ENCODE results near the gene GYS1.

The GYS1 gene

GRCh38 chr19:48953141-48953540 lies 40.0 kb downstream of the GYS1 start:
- Histone ChIP-seq H3K4me2 (ENCODE audit: low read length) (no peak overlapping the region), H3K4me1 (peaks cover 4% of the 10 kb centered on the region), H3K4me3 (ENCODE audit: low read depth, low read length) (no peak overlapping the region), H3K27me3 (ENCODE audit: control insufficient read depth, insufficient read depth, low read length) (no peaks in the 10 kb centered on the region), H3K27ac (no peak overlapping the region), H3K36me3 (ENCODE audit: control insufficient read depth, insufficient read depth, low read length) (no peaks in the 10 kb centered on the region), H3K9ac (no peak overlapping the region), H3K79me2 (no peaks in the 10 kb centered on the region), H2AFZ (no peak overlapping the region), H3K9me3 (ENCODE audit: control insufficient read depth, low read length) (no peaks in the 10 kb centered on the region)
- TF ChIP-seq, protein P1, sequence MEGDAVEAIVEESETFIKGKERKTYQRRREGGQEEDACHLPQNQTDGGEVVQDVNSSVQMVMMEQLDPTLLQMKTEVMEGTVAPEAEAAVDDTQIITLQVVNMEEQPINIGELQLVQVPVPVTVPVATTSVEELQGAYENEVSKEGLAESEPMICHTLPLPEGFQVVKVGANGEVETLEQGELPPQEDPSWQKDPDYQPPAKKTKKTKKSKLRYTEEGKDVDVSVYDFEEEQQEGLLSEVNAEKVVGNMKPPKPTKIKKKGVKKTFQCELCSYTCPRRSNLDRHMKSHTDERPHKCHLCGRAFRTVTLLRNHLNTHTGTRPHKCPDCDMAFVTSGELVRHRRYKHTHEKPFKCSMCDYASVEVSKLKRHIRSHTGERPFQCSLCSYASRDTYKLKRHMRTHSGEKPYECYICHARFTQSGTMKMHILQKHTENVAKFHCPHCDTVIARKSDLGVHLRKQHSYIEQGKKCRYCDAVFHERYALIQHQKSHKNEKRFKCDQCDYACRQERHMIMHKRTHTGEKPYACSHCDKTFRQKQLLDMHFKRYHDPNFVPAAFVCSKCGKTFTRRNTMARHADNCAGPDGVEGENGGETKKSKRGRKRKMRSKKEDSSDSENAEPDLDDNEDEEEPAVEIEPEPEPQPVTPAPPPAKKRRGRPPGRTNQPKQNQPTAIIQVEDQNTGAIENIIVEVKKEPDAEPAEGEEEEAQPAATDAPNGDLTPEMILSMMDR (IDR thresholded peaks at IDR 0.05): no peak

DNA sequence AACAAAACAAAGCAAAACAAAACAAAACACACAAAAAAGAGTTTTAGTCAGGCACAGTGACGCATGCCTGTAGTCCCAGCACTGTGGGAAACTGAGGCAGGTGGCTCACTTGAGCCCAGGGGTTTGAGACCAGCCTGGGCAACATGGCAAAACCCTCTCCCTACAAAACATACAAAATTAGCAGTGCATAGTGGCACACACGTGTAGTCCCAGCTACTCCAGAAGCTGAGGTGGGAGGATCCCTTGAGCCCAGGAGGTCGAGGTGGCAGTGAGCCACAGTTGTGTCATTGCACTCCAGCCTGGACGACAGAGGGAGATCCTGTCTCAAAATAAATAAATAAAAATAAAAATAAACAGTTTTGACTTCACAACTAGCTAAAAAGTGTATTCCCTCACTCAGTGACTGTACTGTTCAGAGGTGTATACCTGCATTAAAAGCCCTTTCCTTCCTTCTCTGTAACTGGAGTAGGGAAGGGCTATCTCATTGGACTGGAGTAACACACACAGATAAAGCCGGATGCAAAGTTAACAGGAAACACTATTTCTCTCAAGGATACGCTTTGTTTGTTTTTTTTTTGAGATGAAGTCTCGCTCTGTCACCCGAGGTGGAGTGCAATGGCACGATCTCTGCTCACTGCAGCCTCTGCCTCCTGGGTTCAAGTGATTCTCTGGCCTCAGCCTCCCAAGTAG lies 42.1 kb downstream of the GYS1 start:
- Histone ChIP-seq H3K4me1 (peaks cover 4% of the 10 kb centered on the region), H2AFZ (no peak overlapping the region), H3K4me2 (ENCODE audit: low read length) (no peak overlapping the region), H3K27ac (no peak overlapping the region), H3K9ac (no peak overlapping the region), H3K36me3 (ENCODE audit: control insufficient read depth, insufficient read depth, low read length) (no peaks in the 10 kb centered on the region), H3K9me3 (ENCODE audit: control insufficient read depth, low read length) (no peaks in the 10 kb centered on the region), H3K27me3 (ENCODE audit: control insufficient read depth, insufficient read depth, low read length) (no peaks in the 10 kb centered on the region), H3K4me3 (ENCODE audit: low read depth, low read length) (no peak overlapping the region), H3K79me2 (no peaks in the 10 kb centered on the region)
- TF ChIP-seq, protein P1 (IDR thresholded peaks at IDR 0.05): no peak

DNA sequence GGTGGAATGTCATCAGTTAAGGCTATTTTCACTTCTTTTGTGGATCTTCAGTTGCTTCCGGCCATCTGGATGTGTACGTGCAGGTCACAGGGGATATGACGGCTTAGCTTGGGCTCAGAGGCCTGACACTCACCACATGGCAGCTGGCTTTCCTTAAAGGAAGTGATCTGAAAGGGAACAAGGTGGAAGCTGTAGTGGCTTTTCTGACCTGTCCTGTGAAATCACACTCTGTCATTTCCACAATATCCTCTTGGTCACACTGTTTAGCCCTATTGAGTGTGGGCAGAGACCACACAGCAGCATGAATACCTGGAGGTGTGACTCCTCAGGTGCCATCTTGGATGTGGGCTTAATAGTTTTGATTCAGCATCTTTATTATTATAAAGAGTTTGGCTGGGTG lies 43.0 kb downstream of the GYS1 start:
- Histone ChIP-seq H3K9ac (no peak overlapping the region), H3K4me3 (ENCODE audit: low read depth, low read length) (no peak overlapping the region), H2AFZ (no peak overlapping the region), H3K4me2 (ENCODE audit: low read length) (no peak overlapping the region), H3K36me3 (ENCODE audit: control insufficient read depth, insufficient read depth, low read length) (no peaks in the 10 kb centered on the region), H3K27ac (no peak overlapping the region), H3K4me1 (no peaks in the 10 kb centered on the region), H3K9me3 (ENCODE audit: control insufficient read depth, low read length) (no peaks in the 10 kb centered on the region), H3K27me3 (ENCODE audit: control insufficient read depth, insufficient read depth, low read length) (no peaks in the 10 kb centered on the region), H3K79me2 (no peaks in the 10 kb centered on the region)
- TF ChIP-seq, protein P1 (IDR thresholded peaks at IDR 0.05): no peak

GRCh38 chr19:48947258-48947542 lies 45.9 kb downstream of the GYS1 start:
- Histone ChIP-seq H3K36me3 (ENCODE audit: control insufficient read depth, insufficient read depth, low read length) (no peaks in the 10 kb centered on the region), H3K27me3 (ENCODE audit: control insufficient read depth, insufficient read depth, low read length) (no peaks in the 10 kb centered on the region), H3K4me1 (no peaks in the 10 kb centered on the region), H3K9ac (no peak overlapping the region), H2AFZ (no peak overlapping the region), H3K4me2 (ENCODE audit: low read length) (no peak overlapping the region), H3K4me3 (ENCODE audit: low read depth, low read length) (no peak overlapping the region), H3K9me3 (ENCODE audit: control insufficient read depth, low read length) (no peaks in the 10 kb centered on the region), H3K79me2 (no peaks in the 10 kb centered on the region), H3K27ac (no peak overlapping the region)
- TF ChIP-seq, protein P1 (IDR thresholded peaks at IDR 0.05): no peak

Measured in parathyroid adenoma (tissue), 2 donors.